ENCODE data around the gene ZNF501. TPM values are rescaled to one million over a fixed set of nuclear protein-coding genes. Genes with fewer than 3 reads are reported as not detected.

The ZNF501 gene
- total and polyA plus RNA-seq, 2 of the 13 experiments (the other 11 are each of a cell fraction or from before 2014, with no cell fraction given), result 2.4 to 2.8 TPM

DNA sequence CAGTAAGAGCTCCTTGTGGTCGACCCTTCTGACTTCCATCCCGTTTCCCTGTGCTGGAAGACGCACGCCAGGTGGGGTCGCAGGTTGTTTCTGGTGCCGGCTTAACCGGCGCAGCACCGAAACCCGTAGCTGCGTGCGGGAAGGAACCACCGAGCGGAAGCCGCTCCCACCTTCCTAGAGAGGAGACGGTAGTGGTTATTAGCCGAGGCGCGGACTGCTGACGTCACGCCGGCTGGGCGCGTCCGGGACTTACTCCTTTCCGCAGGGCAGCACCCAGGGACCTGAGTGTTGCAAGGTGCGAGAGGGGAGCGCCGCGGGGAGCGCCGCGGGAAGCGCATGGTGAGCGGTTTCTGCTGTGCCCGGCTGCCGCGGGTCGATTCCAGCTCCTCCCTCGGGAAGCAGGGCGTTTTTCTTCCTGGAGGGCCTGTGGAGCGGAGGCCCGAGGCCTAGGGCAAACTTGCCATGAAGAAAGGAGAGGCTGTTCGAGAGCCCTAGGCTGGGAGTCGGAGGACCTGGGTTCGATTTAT lies at the start of gene ZNF501 (continued):
- TF ChIP-seq SRF (IDR thresholded peaks at IDR 0.05; ENCODE audit: low read depth, low read length) (no peak), RXRB (CRISPR knock-in tag; IDR thresholded peaks at IDR 0.05; ENCODE audit: borderline replicate concordance) (peak; percentile 57; the same call in 1 of the 2 replicates), ZKSCAN5 (CRISPR knock-in tag; IDR thresholded peaks at IDR 0.05) (no peak), IRF2 (CRISPR knock-in tag; IDR thresholded peaks at IDR 0.05) (peak; percentile 95; the same call in 1 of the 2 replicates), SMAD1 (CRISPR knock-in tag; IDR thresholded peaks at IDR 0.05; ENCODE audit: borderline replicate concordance, low read depth) (0 out of 2 replicates have a peak, but pooled peaks have one; percentile 49), ZNF530 (CRISPR knock-in tag; IDR thresholded peaks at IDR 0.05; ENCODE audit: low read depth) (no peak), CHD4 (IDR thresholded peaks at IDR 0.05; ENCODE audit: borderline replicate concordance, low read length) (no peak), HNRNPLL (IDR thresholded peaks at IDR 0.05; ENCODE audit: low read depth, low read length, poor library complexity, severe bottlenecking) (peak; percentile 80), ZNF629 (CRISPR knock-in tag; conservative IDR thresholded peaks at IDR 0.05) (no peak), YY1 (IDR thresholded peaks at IDR 0.05; ENCODE audit: insufficient read depth, insufficient replicate concordance, low read depth, low read length) (peak; percentile 78), PAWR (CRISPR knock-in tag; IDR thresholded peaks at IDR 0.05; ENCODE audit: borderline replicate concordance) (no peak), FOXM1 (CRISPR knock-in tag; IDR thresholded peaks at IDR 0.05) (no peak), HNRNPL (IDR thresholded peaks at IDR 0.05; ENCODE audit: low read depth, low read length) (peak; percentile 69; the same call in 1 of the 2 replicates), AHR (CRISPR knock-in tag; IDR thresholded peaks at IDR 0.05) (peak; percentile 94), CENPX (CRISPR knock-in tag; IDR thresholded peaks at IDR 0.05) (no peak)
- TF ChIP-seq, protein P1, sequence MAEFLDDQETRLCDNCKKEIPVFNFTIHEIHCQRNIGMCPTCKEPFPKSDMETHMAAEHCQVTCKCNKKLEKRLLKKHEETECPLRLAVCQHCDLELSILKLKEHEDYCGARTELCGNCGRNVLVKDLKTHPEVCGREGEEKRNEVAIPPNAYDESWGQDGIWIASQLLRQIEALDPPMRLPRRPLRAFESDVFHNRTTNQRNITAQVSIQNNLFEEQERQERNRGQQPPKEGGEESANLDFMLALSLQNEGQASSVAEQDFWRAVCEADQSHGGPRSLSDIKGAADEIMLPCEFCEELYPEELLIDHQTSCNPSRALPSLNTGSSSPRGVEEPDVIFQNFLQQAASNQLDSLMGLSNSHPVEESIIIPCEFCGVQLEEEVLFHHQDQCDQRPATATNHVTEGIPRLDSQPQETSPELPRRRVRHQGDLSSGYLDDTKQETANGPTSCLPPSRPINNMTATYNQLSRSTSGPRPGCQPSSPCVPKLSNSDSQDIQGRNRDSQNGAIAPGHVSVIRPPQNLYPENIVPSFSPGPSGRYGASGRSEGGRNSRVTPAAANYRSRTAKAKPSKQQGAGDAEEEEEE (CRISPR knock-in tag; IDR thresholded peaks at IDR 0.05; ENCODE audit: borderline replicate concordance), result no peak
- TF ChIP-seq, protein P2, sequence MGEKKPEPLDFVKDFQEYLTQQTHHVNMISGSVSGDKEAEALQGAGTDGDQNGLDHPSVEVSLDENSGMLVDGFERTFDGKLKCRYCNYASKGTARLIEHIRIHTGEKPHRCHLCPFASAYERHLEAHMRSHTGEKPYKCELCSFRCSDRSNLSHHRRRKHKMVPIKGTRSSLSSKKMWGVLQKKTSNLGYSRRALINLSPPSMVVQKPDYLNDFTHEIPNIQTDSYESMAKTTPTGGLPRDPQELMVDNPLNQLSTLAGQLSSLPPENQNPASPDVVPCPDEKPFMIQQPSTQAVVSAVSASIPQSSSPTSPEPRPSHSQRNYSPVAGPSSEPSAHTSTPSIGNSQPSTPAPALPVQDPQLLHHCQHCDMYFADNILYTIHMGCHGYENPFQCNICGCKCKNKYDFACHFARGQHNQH (CRISPR knock-in tag; IDR thresholded peaks at IDR 0.05), result peak; percentile 88
- TF ChIP-seq, protein P3, sequence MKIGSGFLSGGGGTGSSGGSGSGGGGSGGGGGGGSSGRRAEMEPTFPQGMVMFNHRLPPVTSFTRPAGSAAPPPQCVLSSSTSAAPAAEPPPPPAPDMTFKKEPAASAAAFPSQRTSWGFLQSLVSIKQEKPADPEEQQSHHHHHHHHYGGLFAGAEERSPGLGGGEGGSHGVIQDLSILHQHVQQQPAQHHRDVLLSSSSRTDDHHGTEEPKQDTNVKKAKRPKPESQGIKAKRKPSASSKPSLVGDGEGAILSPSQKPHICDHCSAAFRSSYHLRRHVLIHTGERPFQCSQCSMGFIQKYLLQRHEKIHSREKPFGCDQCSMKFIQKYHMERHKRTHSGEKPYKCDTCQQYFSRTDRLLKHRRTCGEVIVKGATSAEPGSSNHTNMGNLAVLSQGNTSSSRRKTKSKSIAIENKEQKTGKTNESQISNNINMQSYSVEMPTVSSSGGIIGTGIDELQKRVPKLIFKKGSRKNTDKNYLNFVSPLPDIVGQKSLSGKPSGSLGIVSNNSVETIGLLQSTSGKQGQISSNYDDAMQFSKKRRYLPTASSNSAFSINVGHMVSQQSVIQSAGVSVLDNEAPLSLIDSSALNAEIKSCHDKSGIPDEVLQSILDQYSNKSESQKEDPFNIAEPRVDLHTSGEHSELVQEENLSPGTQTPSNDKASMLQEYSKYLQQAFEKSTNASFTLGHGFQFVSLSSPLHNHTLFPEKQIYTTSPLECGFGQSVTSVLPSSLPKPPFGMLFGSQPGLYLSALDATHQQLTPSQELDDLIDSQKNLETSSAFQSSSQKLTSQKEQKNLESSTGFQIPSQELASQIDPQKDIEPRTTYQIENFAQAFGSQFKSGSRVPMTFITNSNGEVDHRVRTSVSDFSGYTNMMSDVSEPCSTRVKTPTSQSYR (CRISPR knock-in tag; IDR thresholded peaks at IDR 0.05; ENCODE audit: borderline replicate concordance), result no peak
- TF ChIP-seq, protein P4, sequence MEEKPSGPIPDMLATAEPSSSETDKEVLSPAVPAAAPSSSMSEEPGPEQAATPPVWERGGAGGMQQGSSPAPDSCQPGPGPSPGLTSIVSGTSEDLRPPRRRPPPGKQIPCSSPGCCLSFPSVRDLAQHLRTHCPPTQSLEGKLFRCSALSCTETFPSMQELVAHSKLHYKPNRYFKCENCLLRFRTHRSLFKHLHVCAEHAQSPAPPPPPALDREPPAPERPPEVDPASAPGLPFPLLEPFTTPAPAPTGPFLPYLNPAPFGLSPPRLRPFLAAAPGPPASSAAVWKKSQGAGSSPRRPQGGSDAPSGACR (CRISPR knock-in tag; IDR thresholded peaks at IDR 0.05), result no peak
- TF ChIP-seq, protein P5, sequence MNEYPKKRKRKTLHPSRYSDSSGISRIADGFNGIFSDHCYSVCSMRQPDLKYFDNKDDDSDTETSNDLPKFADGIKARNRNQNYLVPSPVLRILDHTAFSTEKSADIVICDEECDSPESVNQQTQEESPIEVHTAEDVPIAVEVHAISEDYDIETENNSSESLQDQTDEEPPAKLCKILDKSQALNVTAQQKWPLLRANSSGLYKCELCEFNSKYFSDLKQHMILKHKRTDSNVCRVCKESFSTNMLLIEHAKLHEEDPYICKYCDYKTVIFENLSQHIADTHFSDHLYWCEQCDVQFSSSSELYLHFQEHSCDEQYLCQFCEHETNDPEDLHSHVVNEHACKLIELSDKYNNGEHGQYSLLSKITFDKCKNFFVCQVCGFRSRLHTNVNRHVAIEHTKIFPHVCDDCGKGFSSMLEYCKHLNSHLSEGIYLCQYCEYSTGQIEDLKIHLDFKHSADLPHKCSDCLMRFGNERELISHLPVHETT (CRISPR knock-in tag; conservative IDR thresholded peaks at IDR 0.05), result peak; percentile 70
- TF ChIP-seq, protein P6, sequence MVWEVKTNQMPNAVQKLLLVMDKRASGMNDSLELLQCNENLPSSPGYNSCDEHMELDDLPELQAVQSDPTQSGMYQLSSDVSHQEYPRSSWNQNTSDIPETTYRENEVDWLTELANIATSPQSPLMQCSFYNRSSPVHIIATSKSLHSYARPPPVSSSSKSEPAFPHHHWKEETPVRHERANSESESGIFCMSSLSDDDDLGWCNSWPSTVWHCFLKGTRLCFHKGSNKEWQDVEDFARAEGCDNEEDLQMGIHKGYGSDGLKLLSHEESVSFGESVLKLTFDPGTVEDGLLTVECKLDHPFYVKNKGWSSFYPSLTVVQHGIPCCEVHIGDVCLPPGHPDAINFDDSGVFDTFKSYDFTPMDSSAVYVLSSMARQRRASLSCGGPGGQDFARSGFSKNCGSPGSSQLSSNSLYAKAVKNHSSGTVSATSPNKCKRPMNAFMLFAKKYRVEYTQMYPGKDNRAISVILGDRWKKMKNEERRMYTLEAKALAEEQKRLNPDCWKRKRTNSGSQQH (CRISPR knock-in tag; IDR thresholded peaks at IDR 0.05; ENCODE audit: low read depth), result peak; percentile 63; the same call in 1 of the 2 replicates

Measured in HepG2 (cell line).